NCI-H226 (cell line): ENCODE results near the gene TNNC1.

Source experiments
- DNase-seq: peaks from one replicate; pipeline ENCODE4 v3.0.0-alpha.2; 2015

Gene TNNC1

GRCh38 chr3:52483577-52484381, 29.9 kb upstream of the TNNC1 start:
- no peak for DNase-seq

DNA sequence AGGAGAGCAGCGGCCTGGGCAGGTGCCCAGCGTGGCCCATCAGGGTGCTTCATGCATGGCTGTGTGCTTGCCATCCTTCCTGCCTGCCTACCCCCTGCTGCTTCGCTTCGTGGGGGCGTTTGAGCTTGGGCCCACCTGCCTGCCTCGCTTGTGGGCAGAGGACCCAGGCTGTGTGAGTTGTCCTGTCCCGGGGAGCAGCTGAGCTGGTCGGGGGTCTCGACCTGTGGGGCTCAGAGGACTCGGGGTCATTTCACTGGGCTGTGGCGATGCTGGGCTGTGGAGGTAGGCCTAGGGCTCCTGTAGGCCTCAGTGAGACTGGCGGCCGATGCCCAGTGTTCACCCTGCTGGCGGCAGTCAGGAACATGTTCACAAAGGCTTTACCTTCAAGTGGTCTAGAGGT, 29.2 kb upstream of the TNNC1 start:
- no peak for DNase-seq

GRCh38 chr3:52481819-52482521, 28.1 kb upstream of the TNNC1 start:
- DNase-seq: no peak

DNA sequence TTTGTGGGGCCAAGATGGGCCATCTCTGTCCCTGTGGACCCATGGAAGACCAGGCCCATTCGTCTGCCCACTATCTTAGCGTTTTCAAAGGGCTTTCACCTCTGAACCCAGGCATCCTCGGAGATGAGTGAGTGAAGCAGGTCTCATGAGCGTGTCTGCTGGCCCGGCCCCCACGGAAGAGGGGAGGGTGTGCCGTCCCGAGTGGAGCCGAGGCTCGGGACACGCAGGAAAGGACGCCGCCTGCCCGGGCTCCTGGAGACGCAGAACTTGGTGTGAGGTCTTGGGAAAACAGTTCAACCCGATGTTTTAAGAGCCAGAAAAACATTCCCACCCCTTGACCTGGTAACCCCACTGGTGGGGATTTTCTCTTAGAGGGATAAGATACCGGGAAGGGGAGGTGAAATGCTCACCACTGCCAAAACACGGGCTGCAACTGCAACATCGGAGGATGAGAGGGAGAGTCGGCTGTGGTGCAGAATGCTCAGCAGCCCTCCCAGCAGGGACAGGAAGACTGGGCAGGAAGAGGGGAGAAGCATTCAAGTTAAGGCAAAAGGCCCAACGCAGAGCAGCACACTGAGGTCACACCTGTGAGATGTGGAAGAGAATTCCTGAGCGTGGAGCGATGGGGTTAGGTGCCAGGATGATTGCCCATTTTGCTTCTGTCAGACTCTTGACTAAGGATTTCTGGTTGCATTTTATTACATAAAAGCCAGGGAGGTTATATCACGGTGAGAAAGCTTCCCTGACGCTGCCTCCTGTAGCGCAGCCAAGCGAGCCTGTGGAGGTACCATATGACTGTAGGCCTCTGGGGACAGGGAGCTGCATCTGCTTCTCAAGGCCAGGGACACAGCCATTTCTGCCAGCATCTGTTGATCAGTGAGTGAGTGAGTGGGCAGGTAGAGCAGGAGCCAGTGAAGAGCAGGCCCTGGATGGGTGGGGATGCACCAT, 27.2 kb upstream of the TNNC1 start:
- DNase-seq: no peak

DNA sequence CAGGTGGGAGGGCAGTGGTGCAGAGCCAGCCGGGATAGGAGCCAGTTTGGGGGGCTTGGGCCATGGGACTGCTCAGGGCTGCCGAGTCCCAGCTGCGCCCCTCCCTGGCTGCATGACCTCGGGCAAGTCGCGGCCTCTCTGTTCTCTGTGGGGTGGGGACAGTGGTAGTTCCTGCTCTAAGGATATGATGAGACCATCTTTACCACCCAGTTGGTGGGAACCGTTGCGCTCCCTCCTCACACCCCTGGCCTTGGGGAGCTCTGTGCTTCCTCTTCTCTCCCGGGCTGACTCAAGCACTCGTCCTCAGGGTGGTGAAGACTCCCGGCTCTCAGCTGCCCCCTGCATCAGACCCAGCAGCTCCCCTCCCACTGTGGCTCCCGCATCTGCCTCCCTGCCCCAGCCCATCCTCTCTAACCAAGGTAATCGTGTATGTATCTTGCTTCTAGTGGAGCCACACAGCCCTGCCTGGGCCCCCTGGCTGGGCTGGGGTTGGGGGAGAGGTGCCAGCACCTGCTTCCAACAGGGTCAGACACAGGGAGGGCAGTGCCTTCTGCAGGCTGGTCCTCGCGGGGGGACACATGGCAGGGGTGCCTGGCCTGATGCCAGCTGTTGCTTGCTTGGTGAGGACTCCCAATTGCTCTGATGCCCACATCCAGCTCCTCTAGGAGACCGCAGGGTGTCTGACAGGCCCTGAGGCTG, 26.2 kb upstream of the TNNC1 start:
- no peak for DNase-seq

DNA sequence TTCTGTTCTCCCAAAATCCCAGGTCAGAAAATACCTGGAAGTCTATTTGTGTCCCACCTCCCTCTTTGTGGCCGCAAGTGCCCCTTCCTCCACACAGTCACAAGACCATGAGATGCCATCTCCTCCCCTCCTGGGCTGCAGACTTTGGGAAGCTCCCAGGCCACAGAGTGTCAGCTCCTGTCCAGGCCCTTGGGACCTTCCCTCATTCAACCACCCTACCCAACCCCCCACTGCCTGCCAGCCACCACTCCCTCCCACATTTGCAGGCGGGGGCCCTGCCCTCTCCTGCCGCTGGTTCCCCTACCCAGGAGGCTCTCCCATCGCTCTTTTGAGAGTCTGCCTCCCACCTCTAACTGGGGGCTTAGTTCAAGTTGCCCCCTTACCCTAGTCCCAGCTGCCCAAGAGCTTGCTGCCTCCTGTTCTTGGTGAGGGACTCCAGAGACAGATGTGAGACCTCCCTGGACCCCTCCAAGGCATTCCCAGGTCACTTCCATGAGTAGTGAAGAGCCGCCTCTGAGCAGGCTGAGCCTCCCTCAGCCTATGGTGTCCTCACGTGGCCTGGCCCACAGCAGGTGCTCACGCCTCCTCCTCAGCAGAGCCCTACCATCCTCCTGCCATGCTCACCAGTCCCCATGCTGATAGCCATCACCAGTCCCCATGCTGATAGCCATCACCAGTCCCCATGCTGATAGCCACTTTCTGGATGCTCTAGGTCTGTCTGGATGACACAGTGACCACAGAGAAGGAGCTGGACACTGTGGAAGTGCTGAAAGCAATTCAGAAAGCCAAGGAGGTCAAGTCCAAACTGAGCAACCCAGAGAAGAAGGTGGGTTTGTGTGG, 25.4 kb upstream of the TNNC1 start:
- no peak for DNase-seq

GRCh38 chr3:52477796-52478095, 23.9 kb upstream of the TNNC1 start:
- DNase-seq: no peak

GRCh38 chr3:52477076-52477795, 23.4 kb upstream of the TNNC1 start:
- no peak for DNase-seq

- no peak for DNase-seq
Measured at GRCh38 chr3:52473026-52473425, 19.2 kb upstream of the TNNC1 start.

GRCh38 chr3:52472239-52473000, 18.6 kb upstream of the TNNC1 start:
- no peak for DNase-seq

GRCh38 chr3:52471371-52472238, 17.8 kb upstream of the TNNC1 start:
- no peak for DNase-seq

GRCh38 chr3:52470920-52471319, 17.1 kb upstream of the TNNC1 start:
- no peak for DNase-seq

DNA sequence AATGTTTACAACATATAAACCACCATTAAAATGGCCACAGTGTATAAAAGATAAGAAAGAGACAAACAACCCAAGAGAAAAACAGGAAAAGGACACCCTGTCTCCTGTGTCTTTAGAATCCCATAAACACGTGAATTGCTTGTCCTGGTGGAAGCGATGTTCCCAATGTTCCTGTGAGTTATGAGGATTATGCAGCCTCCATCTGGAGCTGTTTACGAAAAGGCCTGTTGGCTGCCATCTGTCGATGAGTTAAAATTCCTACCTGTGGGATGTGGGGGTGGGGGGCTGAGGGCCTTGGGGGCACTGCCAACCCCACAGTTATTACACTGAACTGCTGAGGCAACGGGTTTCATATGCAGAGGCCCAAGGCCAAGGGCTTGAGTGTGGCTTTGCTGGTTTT, 15.2 kb upstream of the TNNC1 start:
- no peak for DNase-seq

DNA sequence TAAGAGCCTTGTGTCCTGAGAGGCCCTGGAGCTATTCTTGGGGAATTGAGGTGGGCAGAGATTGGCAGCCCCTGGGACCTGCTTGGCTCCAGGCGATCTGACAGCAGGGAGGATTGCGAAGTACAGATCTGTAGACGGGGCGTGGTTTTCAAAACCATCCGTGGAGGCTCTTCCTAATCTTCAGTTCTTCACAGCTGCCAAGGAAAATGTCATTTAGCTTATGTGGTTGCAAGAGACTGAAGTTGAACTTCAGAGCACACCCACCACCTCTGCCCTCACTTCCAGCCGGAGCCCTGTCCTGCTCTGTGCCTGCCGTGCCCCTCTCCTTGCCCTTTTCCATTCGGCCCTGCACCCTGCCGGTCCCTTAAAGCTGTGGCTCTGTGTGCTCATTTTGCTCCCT, 14.5 kb upstream of the TNNC1 start:
- DNase-seq: no peak

- DNase-seq: no peak
Measured at GRCh38 chr3:52463416-52463815, 9.6 kb upstream of the TNNC1 start.

GRCh38 chr3:52461874-52462273, 8.0 kb upstream of the TNNC1 start:
- no peak for DNase-seq

DNA sequence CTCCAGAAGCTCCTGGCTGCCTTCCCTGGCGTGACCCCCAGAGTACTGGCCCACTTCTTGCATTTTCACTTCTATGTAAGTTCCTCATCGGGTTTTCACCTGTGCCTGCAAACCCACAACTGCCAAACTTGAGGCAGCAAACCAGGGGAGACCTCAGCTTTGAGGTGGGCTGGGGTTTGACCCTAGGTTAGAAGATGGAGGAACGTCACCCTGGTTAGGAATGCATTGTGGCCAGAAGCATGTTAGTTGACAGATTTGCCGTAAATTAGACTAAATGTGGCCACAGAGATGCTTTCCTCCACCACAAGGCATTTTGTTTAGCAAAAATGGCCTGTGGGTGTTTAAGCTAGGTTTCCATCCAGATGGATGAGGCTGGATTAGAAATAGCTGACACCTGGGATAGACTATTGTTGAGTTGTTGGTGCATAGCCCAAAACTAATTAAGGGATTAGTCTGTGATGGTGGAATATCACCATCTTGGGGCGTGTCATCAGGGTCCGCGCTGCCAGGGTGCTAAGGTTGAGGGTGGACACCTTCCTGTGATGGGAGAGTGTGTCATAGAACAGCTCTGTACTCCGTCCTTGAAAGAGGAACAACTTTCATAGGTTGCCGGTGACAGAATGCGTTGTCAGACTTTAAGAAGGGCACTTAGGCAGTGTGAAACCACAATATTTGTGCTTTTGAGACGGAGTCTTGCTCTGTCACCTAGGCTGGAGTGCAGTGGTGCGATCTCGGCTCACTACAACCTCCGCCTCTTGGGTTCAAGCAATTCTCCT, 5.1 kb upstream of the TNNC1 start:
- DNase-seq: no peak

GRCh38 chr3:52458031-52458760, 4.4 kb upstream of the TNNC1 start:
- no peak for DNase-seq
